NCI-H2107 treated with DMSO at 0.1 percent for 48 hours (cell line): ENCODE data around the gene TES.

Experiments used
- DNase-seq: peaks from one replicate; lab custom pipeline; 2025; ENCODE audit not compliant: unreplicated experiment; lab: John Stamatoyannopoulos, UW

Gene TES

DNA sequence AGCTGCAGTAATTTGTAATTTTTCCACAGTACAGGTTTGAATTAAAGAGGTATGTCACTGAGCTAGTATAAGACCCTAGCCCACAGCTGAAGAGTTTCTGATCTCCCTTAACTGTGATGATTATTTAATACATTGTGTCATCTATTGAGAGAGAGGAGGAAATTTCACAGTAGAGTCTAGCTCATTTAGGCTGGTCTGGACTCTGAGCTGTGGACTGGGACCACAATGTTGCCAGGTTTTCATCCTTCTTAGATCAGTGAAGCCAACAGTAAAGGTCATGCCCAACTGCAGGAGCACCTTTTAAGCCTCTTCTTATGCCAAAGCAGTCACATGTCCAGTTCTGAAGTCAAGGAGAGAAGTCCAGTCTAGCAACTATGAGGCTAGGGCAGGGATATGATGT, 8.9 kb downstream of the TES start:
- DNase-seq = no peak

DNA sequence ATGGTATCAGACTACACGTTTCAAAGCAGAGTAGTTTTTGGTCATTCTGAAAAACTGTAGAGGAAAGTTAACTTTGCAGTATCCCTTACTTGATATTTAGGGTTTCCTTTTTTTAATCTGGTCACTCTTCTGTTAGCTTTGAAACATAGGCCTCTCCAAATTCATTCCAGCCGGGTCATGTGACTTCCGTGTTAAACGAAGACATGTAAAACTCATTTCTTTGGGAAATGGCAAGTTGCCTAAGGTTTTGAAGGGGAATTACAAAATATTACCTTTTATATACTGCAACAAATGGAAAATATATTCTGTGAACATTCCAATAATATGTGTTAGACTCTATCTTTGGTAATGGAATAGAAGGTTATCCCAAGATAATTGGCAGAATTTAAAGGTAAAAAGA, 9.5 kb downstream of the TES start:
- DNase-seq = no peak

DNA sequence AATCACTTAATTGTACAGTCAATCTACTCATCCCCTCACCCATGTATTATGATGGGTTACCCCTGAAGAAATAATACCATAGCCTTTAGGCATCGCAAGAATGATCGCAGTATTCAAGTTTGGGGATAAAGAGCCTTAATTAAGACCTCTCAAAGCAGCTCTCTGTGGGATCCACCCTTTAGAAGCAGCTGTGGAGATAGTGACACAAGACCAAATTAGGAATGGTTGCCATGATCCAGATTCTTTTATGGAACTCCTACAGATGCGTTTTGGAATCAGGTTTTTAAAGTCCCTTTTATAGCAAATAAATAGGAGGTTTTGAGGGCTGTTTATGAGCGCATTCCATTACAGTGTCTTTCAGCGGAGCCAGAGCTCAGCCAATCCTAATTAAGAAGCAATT, 12.2 kb downstream of the TES start:
- DNase-seq = no peak

DNA sequence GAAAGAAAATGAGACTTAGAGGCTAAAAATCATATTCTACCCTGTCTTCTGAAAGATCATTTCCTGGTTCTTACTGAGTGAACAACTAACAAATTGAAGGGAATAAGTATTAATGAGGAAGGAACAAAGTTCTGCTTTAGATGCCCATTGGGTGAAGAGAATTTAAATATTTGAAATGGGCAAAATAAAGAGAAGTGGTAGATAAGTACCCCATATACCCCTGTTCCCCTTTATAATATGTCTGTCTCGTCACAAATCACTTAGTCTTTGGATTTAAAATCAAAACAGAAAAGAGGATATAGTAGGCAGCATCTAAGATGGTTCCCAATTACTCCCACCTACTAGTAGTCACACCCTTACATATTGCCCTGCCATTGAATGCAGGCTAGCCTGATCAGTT, 13.2 kb downstream of the TES start:
- no peak for DNase-seq

DNA sequence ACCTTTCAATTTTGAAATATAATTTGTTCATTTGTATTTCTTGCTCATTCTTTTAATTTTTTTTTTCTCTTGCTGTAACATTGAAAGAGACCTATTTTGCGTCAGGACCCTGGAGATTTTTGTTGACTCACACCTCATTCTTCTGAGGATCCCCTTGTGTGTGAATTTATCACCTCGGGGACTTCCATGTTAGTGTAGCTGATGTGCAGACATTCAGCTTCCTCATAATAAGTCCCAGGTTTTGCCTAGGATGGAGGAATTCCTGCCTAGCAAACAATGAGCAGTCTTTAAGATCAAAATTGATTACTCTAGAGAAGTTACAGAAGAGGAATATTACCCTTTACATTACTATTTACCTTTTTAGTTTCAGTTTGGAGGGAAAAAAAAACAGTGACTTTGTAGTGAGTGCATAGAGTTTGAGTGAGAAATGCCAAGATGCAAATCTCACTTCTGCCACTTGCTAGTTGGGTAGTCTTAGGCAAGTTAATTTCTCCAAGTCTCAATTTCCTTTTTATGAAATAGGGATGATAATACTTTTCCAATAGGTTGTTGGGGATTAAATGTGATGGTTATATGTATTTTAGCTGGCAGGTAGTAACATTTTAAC, 14.3 kb downstream of the TES start:
- DNase-seq = no peak

DNA sequence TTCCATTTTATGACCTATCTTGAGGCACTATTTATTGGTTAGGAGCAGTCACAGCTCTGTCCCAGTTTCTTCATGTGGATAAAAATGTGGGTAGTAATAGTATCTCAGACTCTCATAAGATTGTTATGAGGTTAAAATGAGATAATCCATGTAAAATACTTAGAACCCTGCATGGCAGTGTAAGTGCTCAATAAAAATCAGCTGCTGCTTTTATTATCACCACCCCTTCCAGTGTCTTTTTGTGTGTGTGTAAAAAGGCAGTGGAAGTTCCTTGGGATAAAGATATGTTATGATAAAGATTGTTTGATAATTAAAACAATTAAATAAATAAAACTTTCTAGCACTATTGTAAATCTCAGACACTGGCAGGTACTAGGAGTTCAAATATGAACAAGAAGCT, 15.5 kb downstream of the TES start:
- no peak for DNase-seq

DNA sequence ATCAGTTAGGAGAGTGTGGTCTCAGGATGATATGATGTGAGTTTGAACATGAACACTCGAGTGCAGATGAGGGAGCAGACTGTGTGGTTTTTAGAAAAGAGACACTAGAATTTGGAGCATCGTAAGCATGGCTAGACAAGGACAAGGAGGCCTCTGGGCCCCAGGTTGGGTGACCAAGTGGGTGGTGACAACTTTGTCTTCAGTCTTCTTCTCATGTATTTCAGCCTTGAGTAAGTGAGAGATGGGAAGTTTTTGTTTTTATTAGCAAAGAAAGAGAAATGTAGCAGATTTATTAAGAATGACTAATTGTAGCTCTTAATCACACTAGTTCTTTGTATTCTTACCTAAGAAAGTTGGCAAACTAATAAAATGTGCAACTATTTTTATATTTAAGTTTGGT, 16.3 kb downstream of the TES start:
- DNase-seq = no peak

DNA sequence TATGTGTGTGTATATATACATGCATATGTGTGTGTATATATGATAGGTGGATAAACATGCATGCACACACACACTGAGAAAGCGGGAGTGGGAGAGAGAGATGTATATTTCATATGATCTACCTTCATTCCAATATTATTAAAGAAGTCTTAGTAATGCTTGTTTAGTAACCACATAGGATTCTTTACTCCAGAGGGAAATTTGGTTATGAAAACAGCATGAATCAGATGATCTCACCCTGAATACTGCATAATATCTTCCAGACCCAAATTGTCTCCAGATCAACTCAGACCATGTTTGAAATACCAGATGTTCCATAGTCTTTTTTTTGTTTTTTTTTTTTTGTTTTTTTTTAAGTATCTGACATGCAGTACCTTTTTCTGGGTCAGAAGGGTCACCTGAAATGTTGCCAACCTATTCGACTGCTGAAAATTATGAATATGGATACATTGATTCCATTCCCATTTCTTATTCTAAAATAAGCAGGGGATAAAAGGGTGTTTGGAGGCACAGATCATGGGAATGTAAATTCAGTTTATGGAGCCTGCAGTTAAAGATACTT, 17.4 kb downstream of the TES start:
- DNase-seq = no peak

DNA sequence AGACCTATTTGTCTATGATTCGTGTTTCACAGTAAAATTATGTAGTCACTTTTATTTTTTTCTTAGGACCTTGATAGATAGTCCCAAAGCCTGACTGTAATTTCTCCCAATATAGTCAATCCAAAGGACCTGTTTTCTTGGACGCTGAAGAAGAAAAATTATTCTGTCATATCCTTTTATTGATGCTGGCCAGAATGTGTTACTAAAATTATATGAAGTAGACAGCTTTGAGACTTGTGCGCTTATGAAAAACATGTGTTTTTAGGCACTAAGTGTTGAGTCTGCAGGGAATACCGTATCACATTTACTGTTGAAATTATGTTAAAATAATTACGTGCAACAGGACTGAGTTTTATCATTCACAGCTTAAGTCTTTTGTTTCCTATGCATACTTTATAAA, 17.9 kb downstream of the TES start:
- no peak for DNase-seq

DNA sequence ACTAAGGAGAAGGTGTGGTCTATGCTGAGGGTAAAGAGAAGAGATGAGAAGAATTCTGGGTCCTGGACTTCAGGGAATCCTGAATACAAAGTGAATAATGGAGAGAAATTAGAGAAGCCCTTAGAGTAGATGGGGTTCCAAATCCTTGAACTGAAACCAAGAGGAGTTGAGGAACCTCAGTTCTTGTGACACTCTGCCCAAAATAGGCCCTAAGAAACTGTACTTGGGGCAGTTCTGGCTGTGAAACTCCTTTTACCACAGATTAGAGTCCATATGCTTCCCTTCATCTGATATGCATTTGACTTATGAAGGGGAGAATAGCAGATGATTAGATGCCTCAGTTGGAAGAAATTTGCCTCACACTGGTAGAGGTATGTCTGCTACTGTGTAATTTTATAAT, 19.0 kb downstream of the TES start:
- no peak for DNase-seq

DNA sequence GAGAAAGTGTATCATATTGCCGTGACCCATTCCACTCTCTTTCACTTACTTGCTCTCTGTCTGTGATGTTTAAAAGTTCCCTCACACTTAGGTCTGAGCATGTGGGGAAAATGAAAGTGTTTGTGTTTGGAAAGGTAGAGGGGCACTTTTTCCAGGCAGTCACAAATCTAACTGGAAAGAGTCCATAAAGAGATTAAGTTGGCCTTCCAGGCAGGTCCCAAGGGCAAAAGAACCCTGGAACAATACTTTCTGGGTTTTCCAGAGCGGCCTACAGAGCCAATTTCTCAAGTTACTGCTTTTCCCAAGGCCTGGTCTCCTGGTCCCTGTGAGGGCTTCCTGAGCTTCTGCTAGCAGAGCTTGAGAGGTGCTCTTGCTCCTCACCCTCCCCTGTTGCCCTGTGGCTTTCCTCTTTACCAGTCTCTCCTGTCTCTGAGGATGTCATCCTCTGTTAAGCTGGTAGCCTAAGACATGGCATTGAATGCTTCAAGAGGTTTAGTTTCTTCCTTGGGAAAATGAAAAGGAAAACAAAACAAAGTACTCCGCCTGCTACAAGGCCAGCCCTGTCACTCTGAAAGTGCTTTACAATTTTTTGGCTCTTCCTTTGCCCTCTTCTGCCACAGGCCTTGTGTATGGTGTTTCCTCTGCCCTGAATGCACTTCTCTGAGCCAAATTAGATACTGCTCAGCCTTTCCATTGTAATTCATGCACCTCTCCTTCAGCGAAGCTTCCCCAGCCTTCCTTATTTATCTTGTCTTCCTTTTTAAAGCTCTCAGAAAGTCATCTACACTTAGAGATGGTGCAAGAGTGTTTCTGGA, 20.1 kb downstream of the TES start:
- peak; percentile 16 for DNase-seq

DNA sequence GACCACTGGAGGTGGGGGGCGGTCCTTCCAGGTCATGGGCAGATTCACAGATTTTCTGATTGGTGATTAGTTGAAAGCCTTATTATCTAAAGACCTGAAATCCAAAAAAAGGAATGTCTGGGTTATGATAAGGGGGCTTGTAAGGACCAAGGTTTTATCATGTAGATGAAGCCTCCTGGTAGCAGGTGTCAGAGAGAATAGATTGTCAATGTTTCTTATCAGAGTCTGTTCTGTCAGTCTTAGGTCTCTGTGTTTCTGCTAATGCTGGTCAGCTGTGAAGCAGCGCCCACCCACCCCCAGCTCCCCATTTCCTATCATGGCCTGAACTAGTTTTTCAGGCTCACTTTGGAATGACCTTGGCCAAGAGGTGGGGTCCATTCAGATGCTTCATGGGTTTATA, 21.2 kb downstream of the TES start:
- no peak for DNase-seq

DNA sequence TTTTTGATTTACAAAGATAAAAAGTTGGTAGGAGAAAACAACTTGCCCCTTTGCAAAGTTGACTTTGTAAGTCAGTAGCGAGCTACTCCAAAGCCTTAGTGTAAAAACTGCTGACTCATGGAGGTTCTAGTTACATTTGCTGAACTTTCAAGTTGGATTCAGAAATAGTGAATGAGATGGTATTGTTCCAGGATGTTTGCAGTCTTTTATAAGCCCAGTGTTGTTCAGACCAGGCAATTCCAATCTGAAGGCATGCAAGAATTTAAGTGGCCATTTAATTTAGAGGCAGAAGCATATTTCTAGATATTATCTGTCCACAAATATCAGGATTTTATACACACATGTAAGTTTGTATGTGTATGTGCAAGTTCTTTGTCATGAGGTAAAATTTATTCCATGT, 21.6 kb downstream of the TES start:
- peak; percentile 10 for DNase-seq

DNA sequence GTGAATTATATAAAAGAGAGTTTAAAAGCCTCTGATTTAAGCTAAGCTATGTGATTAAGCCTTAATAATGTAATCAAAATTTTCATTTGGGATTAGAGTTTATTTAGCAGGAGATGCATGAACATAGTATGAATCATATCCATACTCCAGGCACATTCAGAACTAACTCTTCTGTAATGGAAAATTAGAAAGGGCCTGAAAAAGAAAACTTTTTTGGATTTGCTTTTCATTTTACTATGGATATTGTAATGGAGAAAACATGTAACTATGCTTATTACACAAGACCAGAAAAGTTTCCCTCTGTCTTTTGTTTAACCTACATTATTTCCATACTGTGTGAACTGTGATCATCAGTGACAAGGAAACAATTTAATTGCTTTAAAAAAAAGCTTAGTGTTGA, 22.0 kb downstream of the TES start:
- no peak for DNase-seq

DNA sequence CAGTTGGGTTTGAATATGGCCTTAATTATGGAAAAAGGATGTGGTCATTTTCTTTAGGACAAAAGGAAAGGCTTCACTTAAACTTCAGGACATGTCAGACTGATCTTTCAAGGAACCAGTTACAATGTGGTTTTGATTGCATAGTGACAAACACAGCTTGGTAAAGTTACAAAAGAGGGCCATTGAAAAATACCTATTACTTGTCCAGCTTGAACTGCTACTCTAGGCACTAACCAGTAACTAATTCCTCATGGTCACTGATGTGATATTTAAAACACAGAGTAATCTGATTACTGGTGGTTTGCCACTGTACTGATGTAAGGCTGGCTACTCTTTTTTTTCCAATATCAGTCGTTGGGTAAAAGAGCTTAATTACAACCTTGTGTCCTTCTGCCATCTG, 22.6 kb downstream of the TES start:
- DNase-seq = no peak

DNA sequence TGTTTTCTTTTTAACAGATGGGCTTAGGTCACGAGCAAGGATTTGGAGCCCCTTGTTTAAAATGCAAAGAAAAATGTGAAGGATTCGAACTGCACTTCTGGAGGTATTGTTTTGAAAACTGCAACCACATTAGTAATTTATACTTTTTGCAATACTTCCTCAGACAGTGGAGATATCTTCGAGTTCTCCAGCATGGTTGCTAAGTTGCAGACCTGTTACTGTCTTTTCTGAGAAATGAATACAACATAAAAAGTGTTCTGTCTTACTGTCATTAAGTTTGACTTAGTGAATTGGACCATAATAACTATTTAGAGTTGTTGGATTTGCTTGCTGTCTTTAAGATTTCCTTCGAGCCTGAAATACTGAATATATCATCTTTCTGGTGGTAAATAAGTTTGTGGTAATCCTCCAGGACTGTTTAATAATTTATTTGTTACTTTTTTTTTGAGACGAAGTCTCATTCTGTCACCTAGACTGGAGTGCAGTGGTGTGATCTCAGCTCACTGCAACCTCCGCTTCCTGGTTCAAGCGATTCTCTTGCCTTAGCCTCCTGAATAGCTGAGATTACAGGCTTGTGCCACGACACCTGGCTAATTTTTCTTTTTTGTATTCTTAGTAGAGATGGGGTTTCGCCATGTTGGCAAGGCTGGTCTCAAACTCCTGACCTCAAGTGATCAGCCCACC, 24.3 kb downstream of the TES start:
- DNase-seq = no peak

DNA sequence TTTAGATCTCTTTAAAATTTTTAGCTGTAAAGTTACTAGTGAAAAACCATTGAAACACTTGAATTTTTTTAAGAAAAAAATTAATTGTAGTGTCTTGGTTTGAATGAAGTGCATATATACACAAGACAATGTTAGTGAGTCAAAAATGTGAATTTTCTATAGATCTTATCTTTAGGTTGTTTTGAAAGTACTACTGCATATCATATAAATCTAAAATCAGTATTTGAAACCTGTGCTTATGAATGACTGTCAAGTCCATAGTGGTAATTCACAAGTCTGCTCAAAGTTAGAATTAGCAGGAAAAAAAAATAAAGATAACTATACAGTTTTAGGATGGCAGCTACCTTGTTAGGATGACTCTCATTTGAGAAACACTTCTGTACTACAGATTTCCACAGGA, 25.0 kb downstream of the TES start:
- DNase-seq = no peak

DNA sequence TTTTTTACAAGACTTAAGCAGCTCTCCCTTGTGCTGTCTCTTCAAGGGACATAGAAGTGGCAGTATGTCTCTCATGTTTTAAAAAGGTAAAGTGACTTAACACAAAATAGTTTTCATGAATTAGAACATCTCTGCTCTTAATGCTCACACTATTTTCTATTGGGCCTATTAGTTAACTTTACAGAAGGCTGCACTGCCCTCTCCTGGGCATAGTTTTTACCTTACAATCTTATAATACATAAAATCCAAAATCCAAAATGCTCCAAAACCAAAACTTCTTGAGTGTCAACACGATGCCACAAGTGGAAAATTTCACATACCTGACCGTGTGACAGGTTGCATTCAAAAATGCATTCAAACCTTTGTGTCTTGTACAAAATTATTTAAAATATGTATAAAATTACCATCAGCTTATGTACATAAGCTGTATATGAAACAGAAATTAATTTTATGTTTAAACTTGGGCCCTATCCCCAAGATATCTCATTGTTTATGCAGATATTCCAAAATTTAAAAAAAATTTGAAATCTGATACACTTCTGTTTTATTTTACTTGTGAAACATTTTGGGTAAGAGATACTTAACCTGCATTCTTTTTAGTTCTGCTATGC, 25.8 kb downstream of the TES start:
- DNase-seq = peak; percentile 37

DNA sequence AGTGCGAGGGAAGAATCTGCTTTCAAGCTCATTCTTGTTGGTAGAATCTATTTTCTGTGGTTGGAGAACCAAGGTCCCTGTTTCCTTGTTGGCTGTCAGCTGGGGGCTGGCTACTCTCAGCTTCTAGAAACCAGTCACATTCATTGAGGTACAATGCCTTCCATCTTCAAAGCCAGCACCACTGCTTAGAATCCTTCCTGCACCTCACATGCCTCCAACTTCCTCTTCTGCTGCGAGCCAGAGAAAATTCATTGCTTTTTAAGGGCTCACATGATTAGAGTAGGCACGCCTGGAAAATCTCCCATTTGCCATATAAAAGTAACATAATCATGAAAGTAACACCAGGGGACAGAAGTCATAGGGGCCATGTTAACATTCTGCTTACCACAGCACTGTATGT, 28.7 kb downstream of the TES start:
- DNase-seq = no peak

DNA sequence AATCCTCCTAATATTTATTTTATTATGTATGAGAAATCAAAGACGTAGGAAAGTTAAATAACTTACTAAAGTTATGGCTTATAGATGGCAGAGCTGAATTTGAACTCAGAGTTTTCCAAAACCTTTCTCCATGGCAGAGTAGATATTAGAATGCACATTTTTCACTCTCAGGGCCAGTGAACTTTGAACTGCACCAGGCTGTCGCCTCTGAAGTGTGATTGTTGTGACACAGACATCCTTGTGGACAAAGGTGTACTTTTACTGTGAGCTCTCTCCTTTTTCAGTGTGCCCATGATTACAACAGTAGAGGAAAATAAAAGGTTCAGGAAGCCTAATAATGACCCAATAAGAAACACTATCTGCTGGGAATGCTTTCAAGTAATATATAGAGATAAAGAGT, 29.1 kb downstream of the TES start:
- no peak for DNase-seq

DNA sequence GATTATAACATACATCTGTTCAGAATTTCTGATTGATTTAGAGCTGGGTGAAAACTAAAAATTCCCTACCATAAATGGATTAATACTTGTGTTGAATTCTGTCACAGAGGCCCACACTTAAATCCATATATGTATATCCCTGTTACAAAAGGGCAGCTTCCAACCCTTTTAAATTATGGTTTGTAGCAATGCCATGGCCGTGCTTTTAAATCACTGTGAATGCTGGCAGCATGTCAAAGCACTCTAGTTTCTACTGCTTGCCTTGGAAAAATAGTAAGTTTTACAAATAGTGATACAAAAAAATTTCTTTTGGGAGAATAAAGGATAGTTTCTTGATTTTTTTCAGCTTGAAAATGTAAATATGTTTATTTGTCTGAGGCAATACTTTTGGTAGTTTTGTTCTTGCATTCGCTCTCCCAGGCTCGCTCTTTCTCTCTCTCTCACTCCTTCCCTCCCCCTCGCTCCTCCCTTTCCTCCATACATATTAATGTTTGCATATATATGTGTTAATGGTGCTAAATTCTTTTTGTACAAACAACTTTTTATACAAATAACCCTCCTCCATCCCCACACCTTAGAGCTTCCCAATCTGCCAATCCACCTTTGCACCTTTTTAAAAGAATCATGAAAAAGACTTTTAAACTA, 29.8 kb downstream of the TES start:
- DNase-seq = no peak
